ENCODE results near the gene DNM1L. TPM values are rescaled to one million over a fixed set of nuclear protein-coding genes. Genes with fewer than 3 reads are reported as not detected.

The DNM1L gene
- total RNA-seq, 1 donor from 2014 or later: 92.1 TPM

DNA sequence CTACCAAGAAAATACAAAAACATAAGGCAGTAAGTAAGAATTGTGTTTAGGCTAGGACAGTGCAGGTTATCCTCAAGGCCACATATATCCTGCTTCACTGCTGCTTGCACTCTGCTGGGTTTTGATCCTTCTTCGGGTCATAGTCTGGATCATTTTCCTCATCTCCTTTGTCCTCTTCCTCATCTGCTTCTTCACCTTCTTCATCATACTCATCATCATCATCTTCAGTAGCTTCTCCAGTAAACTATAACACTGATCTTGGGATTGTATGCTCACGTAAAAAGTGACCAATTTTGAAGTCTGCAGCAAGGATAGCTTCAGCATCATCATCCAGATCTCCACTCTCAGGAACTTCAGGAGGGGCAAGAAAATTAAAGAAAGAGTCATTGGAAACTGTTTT is 47.2 kb downstream of the DNM1L start:
- H3K9me3 ChIP-seq (ENCODE audit: insufficient read depth, low read depth, low read length): no peaks in the 10 kb centered on the region
- H3K27ac ChIP-seq (ENCODE audit: low read depth, low read length): no peak overlapping the region
- H2AFZ ChIP-seq (ENCODE audit: low read depth, low read length): no peak overlapping the region
- Mint-ChIP-seq H3K9me3 (ENCODE audit: unreplicated experiment) (no peaks in the 10 kb centered on the region), H3K27ac (ENCODE audit: unreplicated experiment) (no peak overlapping the region), H3K36me3 (ENCODE audit: low read depth, unreplicated experiment) (peaks cover 13% of the 10 kb centered on the region), H3K4me1 (ENCODE audit: low read depth, unreplicated experiment) (no peaks in the 10 kb centered on the region), H3K27me3 (ENCODE audit: low read depth, unreplicated experiment) (no peaks in the 10 kb centered on the region), H3K4me3 (ENCODE audit: unreplicated experiment) (no peak overlapping the region)
- peaks cover 11% of the 10 kb centered on the region for H3K36me3 ChIP-seq (ENCODE audit: insufficient read depth, low read length)
- no peak for FAIRE-seq
- H4K20me1 ChIP-seq (ENCODE audit: insufficient read depth, low read length): no peaks in the 10 kb centered on the region
- no peaks in the 10 kb centered on the region for H3K27me3 ChIP-seq (ENCODE audit: insufficient read depth, low read length)
- no peak overlapping the region for H3K4me2 ChIP-seq (ENCODE audit: low read length)
- no peak overlapping the region for H3K4me3 ChIP-seq (ENCODE audit: insufficient read depth, low read depth, low read length)
- H3K4me1 ChIP-seq (ENCODE audit: insufficient read depth, low read length): no peaks in the 10 kb centered on the region
- no peak for DNase-seq (ENCODE audit: low read depth)
- no peak for TF ChIP-seq CTCF (IDR thresholded peaks at IDR 0.05; ENCODE audit: insufficient read depth, low read depth, low read length)
- TF ChIP-seq EZH2 (IDR thresholded peaks at IDR 0.05; ENCODE audit: insufficient read depth, low read length): no peak
- no peak overlapping the region for H3K9ac ChIP-seq (ENCODE audit: low read length)
- no peaks in the 10 kb centered on the region for H3K79me2 ChIP-seq (ENCODE audit: insufficient read depth, low read length)

GRCh38 chr12:32727237-32727636 is 48.1 kb downstream of the DNM1L start:
- H3K36me3 Mint-ChIP-seq (ENCODE audit: low read depth, unreplicated experiment): peaks cover 16% of the 10 kb centered on the region

More at GRCh38 chr12:32727237-32727636, 48.1 kb downstream of the DNM1L start:
- TF ChIP-seq CTCF (IDR thresholded peaks at IDR 0.05; ENCODE audit: insufficient read depth, low read depth, low read length) (no peak), EZH2 (IDR thresholded peaks at IDR 0.05; ENCODE audit: insufficient read depth, low read length) (no peak)
- Histone ChIP-seq H3K27me3 (ENCODE audit: insufficient read depth, low read length) (no peaks in the 10 kb centered on the region), H3K4me3 (ENCODE audit: insufficient read depth, low read depth, low read length) (no peak overlapping the region), H3K79me2 (ENCODE audit: insufficient read depth, low read length) (no peaks in the 10 kb centered on the region), H3K4me1 (ENCODE audit: insufficient read depth, low read length) (no peaks in the 10 kb centered on the region), H3K4me2 (ENCODE audit: low read length) (no peak overlapping the region), H3K9ac (ENCODE audit: low read length) (no peak overlapping the region), H4K20me1 (ENCODE audit: insufficient read depth, low read length) (peaks cover 1% of the 10 kb centered on the region), H3K36me3 (ENCODE audit: insufficient read depth, low read length) (peaks cover 18% of the 10 kb centered on the region), H3K9me3 (ENCODE audit: insufficient read depth, low read depth, low read length) (no peaks in the 10 kb centered on the region), H3K27ac (ENCODE audit: low read depth, low read length) (no peak overlapping the region), H2AFZ (ENCODE audit: low read depth, low read length) (no peak overlapping the region)
- no peak for FAIRE-seq
- Mint-ChIP-seq H3K4me3 (ENCODE audit: unreplicated experiment) (no peak overlapping the region), H3K4me1 (ENCODE audit: low read depth, unreplicated experiment) (no peaks in the 10 kb centered on the region), H3K9me3 (ENCODE audit: unreplicated experiment) (no peaks in the 10 kb centered on the region), H3K27me3 (ENCODE audit: low read depth, unreplicated experiment) (no peaks in the 10 kb centered on the region), H3K27ac (ENCODE audit: unreplicated experiment) (no peak overlapping the region)
- DNase-seq (ENCODE audit: low read depth): no peak

All from astrocyte (in vitro differentiated cells and primary cell).